ACC112 (cell line): ENCODE data around the gene SFRP2.

Experiments
- H2AFZ ChIP-seq: fragments of 200-600 bp; sonication (generic); one replicate; pipeline ENCODE4 v1.6.0; 2017; ENCODE audit warnings: antibody characterized with exemption, low read length; ENCODE audit not compliant: unreplicated experiment
- H3K27ac ChIP-seq: fragments of 200-600 bp; sonication (generic); 2 replicates; pipeline ENCODE4 v1.5.1; 2014; ENCODE audit warnings: low read depth, mild to moderate bottlenecking, antibody characterized with exemption, low read length, moderate library complexity
- H3K27me3 ChIP-seq: fragments of 200-600 bp; sonication (generic); 2 replicates; pipeline ENCODE4 v1.6.1; 2014; ENCODE audit warnings: mild to moderate bottlenecking, antibody characterized with exemption, low read length, moderate library complexity, mixed read lengths; ENCODE audit not compliant: insufficient read depth
- H3K36me3 ChIP-seq: fragments of 200-600 bp; sonication (generic); 2 replicates; pipeline ENCODE4 v1.6.1; 2016; ENCODE audit warnings: mild to moderate bottlenecking, antibody characterized with exemption, low read length, moderate library complexity, mixed read lengths; ENCODE audit not compliant: insufficient read depth
- H3K4me1 ChIP-seq: fragments of 200-600 bp; sonication (generic); one replicate; pipeline ENCODE4 v1.6.1; 2016; ENCODE audit warnings: low read length, mixed read lengths; ENCODE audit not compliant: insufficient read depth, unreplicated experiment, control insufficient read depth
- H3K4me3 ChIP-seq: fragments of 200-600 bp; sonication (generic); 2 replicates; pipeline ENCODE4 v1.5.1; 2014; ENCODE audit warnings: mild to moderate bottlenecking, low read depth, low read length
- H3K79me2 ChIP-seq: fragments of 200-600 bp; sonication (generic); one replicate; pipeline ENCODE4 v1.6.0; 2016; ENCODE audit warnings: low read length; ENCODE audit not compliant: control insufficient read depth, unreplicated experiment, insufficient read depth

The SFRP2 gene

GRCh38 chr4:153822316-153822715 lies 33.4 kb upstream of the SFRP2 start:
- no peak overlapping the region for H2AFZ ChIP-seq
- H3K36me3 ChIP-seq = no peaks in the 10 kb centered on the region
- H3K79me2 ChIP-seq = no peaks in the 10 kb centered on the region
- no peak overlapping the region for H3K27ac ChIP-seq
- peaks cover 3% of the 10 kb centered on the region for H3K4me1 ChIP-seq
- no peaks in the 10 kb centered on the region for H3K27me3 ChIP-seq
- no peak overlapping the region for H3K4me3 ChIP-seq

GRCh38 chr4:153817466-153817865 lies 28.6 kb upstream of the SFRP2 start:
- Histone ChIP-seq H3K4me1 (peaks cover 3% of the 10 kb centered on the region), H3K27me3 (peaks cover 28% of the 10 kb centered on the region), H3K27ac (no peak overlapping the region), H3K79me2 (no peaks in the 10 kb centered on the region), H2AFZ (no peak overlapping the region), H3K4me3 (no peak overlapping the region), H3K36me3 (no peaks in the 10 kb centered on the region)

- Histone ChIP-seq H3K79me2 (no peaks in the 10 kb centered on the region), H3K4me1 (no peaks in the 10 kb centered on the region), H3K27me3 (peaks cover 28% of the 10 kb centered on the region), H3K27ac (no peak overlapping the region), H3K36me3 (no peaks in the 10 kb centered on the region), H2AFZ (no peak overlapping the region), H3K4me3 (no peak overlapping the region)
These were observed 27.7 kb upstream of the SFRP2 start for GRCh38 chr4:153816542-153816941.

GRCh38 chr4:153814789-153815188 lies 25.9 kb upstream of the SFRP2 start:
- H3K36me3 ChIP-seq = no peaks in the 10 kb centered on the region
- H3K79me2 ChIP-seq = no peaks in the 10 kb centered on the region
- no peak overlapping the region for H3K27ac ChIP-seq
- H3K4me3 ChIP-seq = no peak overlapping the region
- no peak overlapping the region for H2AFZ ChIP-seq
- no peaks in the 10 kb centered on the region for H3K4me1 ChIP-seq
- peaks cover 28% of the 10 kb centered on the region for H3K27me3 ChIP-seq

GRCh38 chr4:153809916-153810810 lies 21.3 kb upstream of the SFRP2 start:
- H3K4me1 ChIP-seq = no peaks in the 10 kb centered on the region
- H3K4me3 ChIP-seq = no peak overlapping the region
- H3K36me3 ChIP-seq = no peaks in the 10 kb centered on the region
- peaks cover 8% of the 10 kb centered on the region for H3K27me3 ChIP-seq
- H2AFZ ChIP-seq = no peak overlapping the region
- H3K79me2 ChIP-seq = no peaks in the 10 kb centered on the region
- H3K27ac ChIP-seq = no peak overlapping the region

- peaks cover 3% of the 10 kb centered on the region for H3K27me3 ChIP-seq
- H3K27ac ChIP-seq = no peak overlapping the region
- no peaks in the 10 kb centered on the region for H3K79me2 ChIP-seq
- H3K4me1 ChIP-seq = no peaks in the 10 kb centered on the region
- H3K36me3 ChIP-seq = no peaks in the 10 kb centered on the region
- no peak overlapping the region for H2AFZ ChIP-seq
- no peak overlapping the region for H3K4me3 ChIP-seq
These were observed 20.4 kb upstream of the SFRP2 start for GRCh38 chr4:153809307-153809706.

GRCh38 chr4:153808175-153808574 lies 19.3 kb upstream of the SFRP2 start:
- peaks cover 3% of the 10 kb centered on the region; the same call in 1 of the 2 replicates for H3K27me3 ChIP-seq
- H3K4me1 ChIP-seq = no peaks in the 10 kb centered on the region
- no peak overlapping the region for H2AFZ ChIP-seq
- no peak overlapping the region for H3K4me3 ChIP-seq
- no peak overlapping the region for H3K27ac ChIP-seq
- no peaks in the 10 kb centered on the region for H3K79me2 ChIP-seq
- no peaks in the 10 kb centered on the region for H3K36me3 ChIP-seq

- Histone ChIP-seq H3K36me3 (no peaks in the 10 kb centered on the region), H3K4me3 (no peak overlapping the region)
These were observed 17.2 kb upstream of the SFRP2 start for GRCh38 chr4:153806073-153806472.

GRCh38 chr4:153804722-153805121 lies 15.8 kb upstream of the SFRP2 start:
- Histone ChIP-seq H3K4me3 (no peak overlapping the region), H2AFZ (no peak overlapping the region), H3K27me3 (no peaks in the 10 kb centered on the region), H3K79me2 (no peaks in the 10 kb centered on the region), H3K36me3 (no peaks in the 10 kb centered on the region), H3K4me1 (no peaks in the 10 kb centered on the region), H3K27ac (no peak overlapping the region)

More at GRCh38 chr4:153806073-153806472, 17.2 kb upstream of the SFRP2 start:
- H2AFZ ChIP-seq = no peak overlapping the region
- no peaks in the 10 kb centered on the region for H3K4me1 ChIP-seq
- H3K79me2 ChIP-seq = no peaks in the 10 kb centered on the region
- H3K27ac ChIP-seq = no peak overlapping the region
- no peaks in the 10 kb centered on the region for H3K27me3 ChIP-seq

- no peaks in the 10 kb centered on the region for H3K4me1 ChIP-seq
- no peak overlapping the region for H3K27ac ChIP-seq
- H3K27me3 ChIP-seq = no peaks in the 10 kb centered on the region
- no peak overlapping the region for H3K4me3 ChIP-seq
- H2AFZ ChIP-seq = no peak overlapping the region
- no peaks in the 10 kb centered on the region for H3K79me2 ChIP-seq
- no peaks in the 10 kb centered on the region for H3K36me3 ChIP-seq
These were observed 10.8 kb upstream of the SFRP2 start for GRCh38 chr4:153799694-153800074.
